Neuronal stem cell (in vitro differentiated cells): ENCODE measurements around the gene GRID2IP.
"Not testable (repeated sequence)": the region's sequence is repeated elsewhere in the genome, so short reads cannot be mapped to it uniquely, and the experiment has no call there.

Experiments used
- DNase-seq: peaks from one replicate; pipeline ENCODE4 v3.0.0-alpha.2; 2013; ENCODE audit warnings: low spot score
- H2AFZ ChIP-seq: one replicate; pipeline ENCODE4 v1.6.1; 2013; ENCODE audit warnings: mild to moderate bottlenecking, low read length, inconsistent platforms
- H2AK5ac ChIP-seq: 2 replicates; pipeline ENCODE4 v1.6.1; 2013; ENCODE audit warnings: low read depth, mild to moderate bottlenecking, inconsistent platforms, low read length, moderate library complexity, mixed read lengths
- H2BK120ac ChIP-seq: 2 replicates; pipeline ENCODE4 v1.6.1; 2013; ENCODE audit warnings: low read depth, mild to moderate bottlenecking, inconsistent platforms, low read length, moderate library complexity, mixed read lengths
- H2BK12ac ChIP-seq: one replicate; pipeline ENCODE4 v1.6.1; 2013; ENCODE audit warnings: low read length, inconsistent platforms
- H2BK15ac ChIP-seq: 2 replicates; pipeline ENCODE4 v1.6.1; 2013; ENCODE audit warnings: mild to moderate bottlenecking, low read length, inconsistent platforms, mixed read lengths
- H2BK5ac ChIP-seq: one replicate; pipeline ENCODE4 v1.6.1; 2013; ENCODE audit warnings: inconsistent platforms, mild to moderate bottlenecking, low read length, moderate library complexity
- H3K14ac ChIP-seq: one replicate; pipeline ENCODE4 v1.6.1; 2013; ENCODE audit warnings: low read length, inconsistent platforms
- H3K18ac ChIP-seq: 2 replicates; pipeline ENCODE4 v1.6.1; 2013; ENCODE audit warnings: low read length, inconsistent platforms
- H3K23ac ChIP-seq: 2 replicates; pipeline ENCODE4 v1.6.1; 2013; ENCODE audit warnings: low read depth, mild to moderate bottlenecking, mixed read lengths, low read length, inconsistent platforms; ENCODE audit not compliant: poor library complexity
- H3K27ac ChIP-seq: replicated peaks from 3 replicates; pipeline ENCODE4 v1.5.1; 2013; ENCODE audit warnings: low read length, inconsistent platforms
- H3K27me3 ChIP-seq, 3 experiments: 2 replicates each; pipeline ENCODE4 v1.6.1; 2013; ENCODE audit warnings: low read length in 3 of 3, mild to moderate bottlenecking in 2 of 3, inconsistent platforms in 1 of 3, low read depth in 1 of 3, mixed read lengths in 1 of 3, moderate library complexity in 1 of 3; ENCODE audit not compliant: control insufficient read depth in 3 of 3, insufficient read depth in 3 of 3
- H3K36me3 ChIP-seq, 2 donors: replicated peaks in 1 of 2; 2 replicates each; pipeline ENCODE4 v1.6.1; 2013; ENCODE audit warnings: low read length in 2 of 2; ENCODE audit not compliant: control insufficient read depth in 2 of 2, insufficient read depth in 2 of 2
- H3K4ac ChIP-seq: 2 replicates; pipeline ENCODE4 v1.6.1; 2013; ENCODE audit warnings: inconsistent platforms, mild to moderate bottlenecking, low read length, moderate library complexity
- H3K4me1 ChIP-seq, 2 donors: 1 replicate in 1 of 2; 2 replicates in 1 of 2; pipeline ENCODE4 v1.6.1; 2013; ENCODE audit warnings: low read length in 2 of 2, low read depth in 1 of 2; ENCODE audit not compliant: control insufficient read depth in 2 of 2, insufficient read depth in 1 of 2
- H3K4me2 ChIP-seq: one replicate; pipeline ENCODE4 v1.6.1; 2013; ENCODE audit warnings: mild to moderate bottlenecking, low read length, inconsistent platforms; ENCODE audit not compliant: insufficient read depth, poor library complexity, severe bottlenecking
- H3K4me3 ChIP-seq, 2 donors: 2 replicates each; pipeline ENCODE4 v1.5.1; 2013; ENCODE audit warnings: low read length in 2 of 2, mild to moderate bottlenecking in 2 of 2, inconsistent platforms in 1 of 2, moderate library complexity in 1 of 2
- H3K79me1 ChIP-seq: one replicate; pipeline ENCODE4 v1.6.1; 2013; ENCODE audit warnings: low read depth, mild to moderate bottlenecking, inconsistent platforms, low read length, moderate library complexity
- H3K9ac ChIP-seq: one replicate; pipeline ENCODE4 v1.6.1; 2013; ENCODE audit warnings: mild to moderate bottlenecking, low read depth, low read length, inconsistent platforms; ENCODE audit not compliant: poor library complexity
- H3K9me3 ChIP-seq, 2 donors: replicated peaks in 1 of 2; 2 replicates each; pipeline versions ENCODE3 to v1.6.1; 2013; ENCODE audit warnings: low read length in 2 of 2, mild to moderate bottlenecking in 2 of 2, inconsistent platforms in 1 of 2, low read depth in 1 of 2, mixed read lengths in 1 of 2, moderate library complexity in 1 of 2; ENCODE audit not compliant: control insufficient read depth in 2 of 2, insufficient read depth in 1 of 2
- H4K8ac ChIP-seq: one replicate; pipeline ENCODE4 v1.6.1; 2013; ENCODE audit warnings: low read depth, mild to moderate bottlenecking, inconsistent platforms, low read length, moderate library complexity
- H4K91ac ChIP-seq: one replicate; pipeline ENCODE4 v1.6.1; 2013; ENCODE audit warnings: low read length, low read depth, mild to moderate bottlenecking, inconsistent platforms; ENCODE audit not compliant: poor library complexity
- WGBS, 2 donors: extraction: QIAGEN DNeasy Blood & Tissue Kit; methylation state at CpG; one replicate each; pipeline ENCODE4 v1.1.7; 2013; ENCODE audit warnings: missing lambda C conversion rate in 2 of 2, mixed read lengths in 1 of 2; ENCODE audit not compliant: insufficient read length in 2 of 2, insufficient replicate concordance in 1 of 2; ENCODE audit errors: extremely low coverage in 2 of 2; 5-methylcytosine and 5-hydroxymethylcytosine counted together

GRID2IP gene

DNA sequence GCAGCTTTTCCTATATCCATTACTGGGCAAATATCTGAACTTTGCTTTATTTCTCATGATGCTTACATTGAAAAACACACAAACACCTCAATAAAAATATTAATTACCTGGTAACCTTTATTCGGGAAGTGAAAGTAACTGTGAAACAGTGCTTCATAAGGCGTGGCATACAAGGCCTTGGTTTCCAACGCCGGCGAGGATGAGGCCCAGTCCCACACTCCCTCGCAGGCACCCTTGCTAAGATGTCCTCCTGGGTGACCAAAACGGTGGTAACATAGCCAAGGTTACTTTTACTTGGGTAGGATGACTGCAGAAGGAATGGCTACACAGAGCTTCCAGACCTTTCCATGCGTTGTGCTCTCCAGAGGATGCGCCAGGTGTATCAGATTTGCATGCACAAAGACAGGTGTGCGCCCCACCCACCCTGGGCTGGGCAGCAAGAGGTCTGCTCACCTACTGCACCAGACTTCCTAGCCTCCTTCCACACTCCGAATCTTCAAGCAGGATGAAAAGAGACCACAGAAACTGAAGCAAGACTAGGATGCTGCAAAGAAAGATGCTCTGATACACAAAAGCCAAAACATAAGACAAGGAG is 90.2 kb downstream of the GRID2IP start:
- WGBS, 2 donors = no CpG with 5 or more reads among the region's 11 CpGs
- no peak overlapping the region for H2AK5ac ChIP-seq
- H3K79me1 ChIP-seq = no peaks in the 10 kb centered on the region
- no peak overlapping the region for H3K4me3 ChIP-seq
- no peak overlapping the region for H2BK12ac ChIP-seq
- H2BK120ac ChIP-seq = no peak overlapping the region
- H3K9ac ChIP-seq = no peak overlapping the region
- H3K18ac ChIP-seq = no peak overlapping the region
- H3K9me3 ChIP-seq = peaks cover 4 to 7% of the 10 kb centered on the region in 2 donors
- no peak overlapping the region for H3K4ac ChIP-seq
- no peak overlapping the region for H2BK5ac ChIP-seq
- no peak overlapping the region for H3K14ac ChIP-seq
- no peak overlapping the region for H4K91ac ChIP-seq
- H3K4me2 ChIP-seq = no peak overlapping the region
- H2AFZ ChIP-seq = no peak overlapping the region
- H3K4me1 ChIP-seq = no peaks in the 10 kb centered on the region
- peaks cover 18 to 55% of the 10 kb centered on the region in 2 donors for H3K36me3 ChIP-seq
- no peak overlapping the region for H3K23ac ChIP-seq
- no peak overlapping the region for H4K8ac ChIP-seq
- H3K27ac ChIP-seq = no peak overlapping the region
- no peaks in the 10 kb centered on the region for H3K27me3 ChIP-seq
- DNase-seq = no peak
- no peak overlapping the region for H2BK15ac ChIP-seq

DNA sequence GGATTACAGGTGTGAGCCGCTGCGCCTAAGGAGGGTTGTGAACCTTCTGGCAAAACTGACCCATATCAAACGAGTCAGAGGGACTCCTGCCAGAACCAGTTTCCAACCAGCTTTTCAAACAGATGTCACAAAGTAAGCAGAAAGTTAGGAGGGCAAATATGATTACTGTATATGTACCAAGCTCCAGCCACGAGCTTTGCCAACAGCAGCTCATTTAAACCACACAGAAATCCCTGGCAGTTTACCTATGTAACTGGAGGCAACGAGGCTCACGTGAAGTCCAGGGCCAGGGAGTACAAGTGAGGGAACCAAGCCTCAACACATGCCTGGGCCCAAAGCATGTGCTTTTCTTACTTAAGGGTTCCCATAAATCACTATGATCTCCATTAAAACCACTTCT is 91.0 kb downstream of the GRID2IP start:
- Histone ChIP-seq H3K9ac (no peak overlapping the region), H2BK120ac (no peak overlapping the region), H3K4me1 (no peaks in the 10 kb centered on the region), H2BK15ac (no peak overlapping the region), H3K27me3 (no peaks in the 10 kb centered on the region), H3K27ac (no peak overlapping the region), H3K79me1 (no peaks in the 10 kb centered on the region), H4K91ac (no peak overlapping the region), H2BK5ac (no peak overlapping the region), H2AK5ac (no peak overlapping the region), H2BK12ac (no peak overlapping the region), H3K4me2 (no peak overlapping the region), H3K36me3 (peaks cover 14 to 47% of the 10 kb centered on the region in 2 donors), H3K9me3 (no peaks in the 10 kb centered on the region), H3K4me3 (no peak overlapping the region), H3K18ac (no peak overlapping the region), H4K8ac (no peak overlapping the region), H2AFZ (no peak overlapping the region), H3K14ac (no peak overlapping the region), H3K4ac (no peak overlapping the region), H3K23ac (no peak overlapping the region)
- DNase-seq = no peak
- no CpG with 5 or more reads among the region's 6 CpGs for WGBS, 2 donors

GRCh38 chr7:6458676-6459075 is 92.6 kb downstream of the GRID2IP start:
- H2AFZ ChIP-seq, H3K4me1 ChIP-seq, H3K14ac ChIP-seq, H3K9ac ChIP-seq, DNase-seq, H3K79me1 ChIP-seq, H3K23ac ChIP-seq, H3K27ac ChIP-seq, H3K4me3 ChIP-seq, H4K8ac ChIP-seq, H2BK120ac ChIP-seq, H3K9me3 ChIP-seq, H2BK5ac ChIP-seq, H3K27me3 ChIP-seq, H3K4ac ChIP-seq, H2BK12ac ChIP-seq, H2BK15ac ChIP-seq, H4K91ac ChIP-seq, H3K18ac ChIP-seq, H2AK5ac ChIP-seq, H3K4me2 ChIP-seq: not testable (repeated sequence)
- WGBS, 2 donors = no CpG with 5 or more reads among the region's 3 CpGs
- peaks cover 12 to 35% of the 10 kb centered on the region in 2 donors for H3K36me3 ChIP-seq

- Histone ChIP-seq H2AFZ (no peak overlapping the region), H3K79me1 (peaks cover 2% of the 10 kb centered on the region), H2BK15ac (no peak overlapping the region), H3K14ac (no peak overlapping the region), H3K36me3 (no peaks in the 10 kb centered on the region), H4K8ac (no peak overlapping the region), H3K27ac (no peak overlapping the region), H2AK5ac (no peak overlapping the region), H3K4me1 (no peaks in the 10 kb centered on the region), H2BK12ac (no peak overlapping the region), H3K9ac (no peak overlapping the region), H3K9me3 (no peaks in the 10 kb centered on the region), H4K91ac (no peak overlapping the region), H3K18ac (no peak overlapping the region), H3K27me3 (no peaks in the 10 kb centered on the region), H2BK120ac (no peak overlapping the region), H3K4ac (no peak overlapping the region), H3K23ac (no peak overlapping the region), H2BK5ac (no peak overlapping the region), H3K4me2 (no peak overlapping the region), H3K4me3 (no peak overlapping the region)
- no peak for DNase-seq
- no CpG with 5 or more reads among the region's 4 CpGs for WGBS, 2 donors
Observed at GRCh38 chr7:6453734-6454133, 97.5 kb downstream of the GRID2IP start.
